Smooth muscle cell of the brain vasculature (primary cell): ENCODE data around the gene ZNF10.

Experiments
- DNase-seq: peaks from one replicate; pipeline ENCODE4 v3.0.0-alpha.2; 2012; ENCODE audit warnings: low read depth, low spot score

ZNF10 gene

DNA sequence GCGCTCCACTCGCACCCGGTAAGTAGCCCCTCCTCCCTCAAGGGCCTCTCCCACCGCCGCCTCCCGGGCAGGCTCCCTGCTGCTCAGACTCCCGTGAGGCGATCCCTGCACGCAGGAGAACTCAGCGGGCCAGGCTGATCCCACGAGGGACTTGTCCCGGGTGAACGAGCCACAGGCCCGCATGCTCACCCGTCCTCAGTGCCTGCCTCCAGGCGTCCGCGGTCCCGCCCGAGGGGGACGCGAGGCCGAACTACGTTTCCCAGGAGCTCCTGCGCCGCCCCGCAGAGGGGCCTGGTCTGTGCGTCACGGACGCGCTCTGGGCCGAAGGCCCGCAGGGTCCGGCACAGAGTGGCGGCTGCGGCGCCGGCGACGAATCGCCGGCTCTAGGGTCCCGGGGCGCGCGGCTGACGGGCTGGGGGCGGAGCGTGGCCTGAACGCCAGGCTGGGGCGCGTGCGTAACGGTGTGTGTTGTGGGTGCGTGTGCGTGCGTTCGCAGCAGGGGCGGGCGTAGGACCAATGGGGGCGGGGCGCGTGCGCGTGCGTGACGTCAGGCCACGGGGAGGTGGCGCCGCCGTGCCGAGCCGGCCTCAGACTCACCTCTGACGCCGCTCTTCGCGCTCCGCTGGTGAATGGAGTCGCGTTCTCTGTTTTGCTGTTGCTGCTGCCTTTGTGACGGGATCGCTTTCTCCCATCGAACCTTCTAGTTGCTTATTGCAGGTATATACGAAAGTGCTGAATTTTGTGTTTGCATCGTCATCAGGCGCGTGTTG is at the start of gene ZNF10, which contains the start of gene ZNF891:
Gene ZNF10 (plus strand): TSS at position 590 of the 770 bp plus-strand sequence. CDS start 13,866 bp downstream, outside the sequence.
Gene ZNF891 (minus strand): TSS at position 237 of the 770 bp plus-strand sequence. CDS start 8,356 bp downstream, outside the sequence.
- DNase-seq: peak; percentile 80

GRCh38 chr12:133081159-133081780 is 49.2 kb upstream of the ZNF10 start:
- DNase-seq: no peak

DNA sequence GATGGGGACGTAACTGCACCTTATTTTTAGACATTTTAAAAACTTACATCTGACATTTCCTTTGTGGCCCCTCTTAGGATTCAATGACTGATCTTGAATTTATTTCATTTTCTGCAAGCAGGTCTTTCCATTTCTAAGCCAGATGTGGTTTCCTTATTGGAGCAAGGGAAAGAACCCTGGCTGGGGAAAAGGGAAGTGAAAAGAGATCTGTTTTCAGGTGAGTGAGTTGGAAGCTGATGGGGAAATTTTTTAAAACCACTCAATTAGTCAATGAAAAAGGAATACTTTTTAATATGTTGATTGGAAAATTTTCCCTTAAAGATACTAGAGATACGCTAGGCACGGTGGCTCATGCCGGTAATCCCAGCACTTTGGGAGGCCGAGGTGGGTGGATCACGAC is 47.1 kb upstream of the ZNF10 start:
- no peak for DNase-seq

DNA sequence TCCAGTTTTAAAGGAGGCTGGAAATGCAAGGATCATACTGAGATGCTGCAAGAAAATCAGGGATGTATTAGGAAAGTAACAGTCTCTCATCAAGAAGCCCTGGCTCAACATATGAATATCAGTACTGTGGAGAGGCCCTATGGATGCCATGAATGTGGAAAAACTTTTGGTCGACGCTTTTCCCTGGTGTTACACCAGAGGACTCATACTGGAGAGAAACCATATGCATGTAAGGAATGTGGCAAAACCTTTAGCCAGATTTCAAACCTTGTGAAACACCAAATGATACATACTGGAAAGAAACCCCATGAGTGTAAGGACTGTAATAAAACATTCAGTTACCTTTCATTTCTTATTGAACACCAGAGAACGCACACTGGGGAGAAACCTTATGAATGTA is 24.8 kb upstream of the ZNF10 start:
- no peak for DNase-seq

DNA sequence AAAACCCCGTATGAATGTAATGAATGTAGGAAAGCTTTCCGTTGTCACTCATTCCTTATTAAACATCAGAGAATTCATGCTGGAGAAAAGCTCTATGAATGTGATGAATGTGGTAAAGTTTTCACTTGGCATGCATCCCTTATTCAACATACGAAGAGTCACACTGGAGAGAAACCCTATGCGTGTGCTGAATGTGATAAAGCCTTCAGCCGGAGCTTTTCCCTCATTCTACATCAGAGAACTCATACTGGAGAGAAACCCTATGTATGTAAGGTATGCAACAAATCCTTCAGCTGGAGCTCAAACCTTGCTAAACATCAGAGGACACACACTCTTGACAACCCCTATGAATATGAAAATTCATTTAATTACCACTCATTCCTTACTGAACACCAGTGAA is 24.2 kb upstream of the ZNF10 start:
- DNase-seq: no peak

GRCh38 chr12:133107121-133107520 is 23.3 kb upstream of the ZNF10 start:
- DNase-seq: no peak

DNA sequence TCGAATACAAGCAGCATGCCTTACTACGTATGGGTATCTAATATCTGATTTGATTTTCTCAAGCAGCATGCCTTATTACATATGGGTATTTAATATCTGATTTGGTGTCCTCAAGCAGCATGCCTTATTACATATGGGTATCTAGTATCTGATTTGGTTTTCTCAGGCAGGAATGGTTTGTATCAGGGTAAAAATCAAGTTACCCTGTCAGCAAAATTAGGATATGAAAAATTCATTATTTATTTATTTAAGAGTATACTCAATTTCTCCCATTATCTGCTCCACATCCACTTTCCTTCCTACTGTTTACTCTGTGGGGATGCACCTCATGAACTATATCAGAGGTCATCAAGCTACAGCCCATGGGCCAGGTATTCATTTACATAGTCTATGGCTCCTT is 22.3 kb upstream of the ZNF10 start:
- no peak for DNase-seq

DNA sequence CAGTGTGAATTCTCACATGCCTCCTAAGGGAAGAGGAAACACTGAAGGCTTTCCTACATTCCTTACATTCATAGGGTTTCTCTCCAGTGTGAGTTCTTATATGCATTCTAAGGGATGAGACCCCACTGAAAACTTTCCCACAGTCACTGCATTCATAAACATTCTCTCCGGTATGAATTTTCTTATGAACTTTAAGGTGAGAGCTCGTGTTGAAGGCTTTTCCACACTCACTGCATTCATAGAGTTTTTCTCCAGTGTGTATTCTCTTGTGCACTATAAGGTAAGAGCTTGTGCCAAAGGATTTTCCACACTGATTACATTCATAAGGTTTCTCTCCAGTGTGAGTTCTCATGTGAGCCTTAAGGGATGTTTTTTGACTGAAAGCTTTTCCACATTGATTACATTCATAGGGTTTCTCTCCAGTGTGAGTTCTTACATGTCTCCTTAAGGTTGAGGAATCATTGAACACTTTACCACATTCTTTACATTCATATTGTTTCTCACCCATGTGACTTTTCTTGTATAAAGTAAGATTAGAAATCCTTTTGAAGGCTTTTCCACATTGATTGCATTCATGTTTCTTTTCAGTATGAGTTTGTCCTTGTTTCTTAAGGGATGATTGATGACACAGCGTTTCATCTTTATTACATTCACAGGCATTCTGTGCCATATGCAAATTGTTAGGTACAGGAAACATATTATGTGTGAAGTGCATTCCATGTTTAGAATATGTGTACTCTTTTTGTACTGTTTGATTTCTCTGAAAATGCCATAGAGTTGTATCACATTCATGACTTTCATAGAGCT is 9.8 kb upstream of the ZNF10 start:
- DNase-seq: no peak

DNA sequence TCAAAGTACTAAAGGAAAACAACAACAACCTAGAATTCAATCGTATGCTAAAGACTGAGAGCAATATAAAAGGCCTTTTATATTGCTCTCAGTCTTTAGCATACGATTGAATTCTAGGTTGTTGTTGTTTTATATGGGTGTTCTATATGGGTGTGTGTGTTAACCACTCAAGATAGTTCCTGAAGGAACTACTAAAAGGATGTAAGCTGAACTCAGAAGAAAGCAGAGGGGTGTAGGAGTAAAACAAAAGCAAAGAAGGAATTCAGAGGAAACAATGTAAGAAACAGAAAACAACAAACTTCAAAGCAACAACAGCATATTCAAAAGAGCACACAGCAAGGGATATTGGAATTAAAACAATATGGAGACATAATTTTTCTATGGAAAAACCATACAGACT is 5.8 kb upstream of the ZNF10 start:
- DNase-seq: no peak

DNA sequence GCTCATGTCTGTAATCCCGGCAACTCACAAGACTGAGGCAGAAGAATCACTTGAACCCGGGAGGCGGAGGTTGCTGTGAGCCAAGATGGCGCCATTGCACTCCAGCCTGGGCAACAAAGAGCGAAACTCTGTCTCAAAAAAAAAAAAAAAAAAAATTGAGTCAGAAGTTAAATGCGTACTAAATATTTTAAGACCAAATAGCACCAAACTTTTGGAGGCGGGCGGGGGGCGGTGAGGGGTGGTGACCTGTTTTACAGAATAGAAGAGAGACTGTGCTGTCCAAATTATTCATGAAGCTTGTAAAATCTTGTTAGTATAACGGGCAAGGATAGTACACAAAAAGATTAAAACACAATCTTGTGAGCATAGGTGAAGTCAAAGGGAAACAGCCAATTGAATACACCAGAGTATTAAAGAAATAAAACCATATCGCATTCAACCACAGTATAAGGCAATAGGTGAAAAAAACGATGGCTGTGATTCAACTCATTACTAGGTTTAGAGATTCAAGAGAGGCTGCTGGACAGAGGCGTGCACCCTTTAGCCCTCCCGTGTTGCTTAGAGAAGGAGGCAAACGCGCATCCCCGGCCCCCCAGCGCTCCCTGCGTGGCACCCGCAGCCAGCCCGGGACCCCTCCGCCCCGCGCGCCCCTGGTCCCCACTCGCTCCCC is 924 bp upstream of the ZNF10 start:
- no peak for DNase-seq

GRCh38 chr12:133130808-133131128 is 341 bp downstream of the ZNF10 start:
- no peak for DNase-seq

DNA sequence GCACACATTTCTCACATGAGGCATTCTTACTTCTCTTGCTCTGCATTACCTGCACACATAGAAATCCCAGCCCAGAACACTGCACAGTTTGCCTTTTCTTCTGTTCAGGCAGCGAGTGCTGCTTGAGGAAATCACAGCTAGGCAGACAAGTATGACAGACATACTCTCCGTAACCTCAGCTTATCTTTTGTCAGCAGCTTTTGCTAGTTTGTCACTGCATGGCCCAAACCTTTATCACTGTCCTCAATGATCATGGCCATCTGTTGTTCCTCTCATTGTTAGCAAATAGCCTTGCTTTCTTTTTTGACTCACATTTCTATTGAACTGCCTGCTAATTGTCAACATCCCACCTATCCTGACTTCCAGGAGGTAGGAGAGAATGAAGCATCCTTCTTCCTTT is 5.3 kb downstream of the ZNF10 start:
- no peak for DNase-seq

DNA sequence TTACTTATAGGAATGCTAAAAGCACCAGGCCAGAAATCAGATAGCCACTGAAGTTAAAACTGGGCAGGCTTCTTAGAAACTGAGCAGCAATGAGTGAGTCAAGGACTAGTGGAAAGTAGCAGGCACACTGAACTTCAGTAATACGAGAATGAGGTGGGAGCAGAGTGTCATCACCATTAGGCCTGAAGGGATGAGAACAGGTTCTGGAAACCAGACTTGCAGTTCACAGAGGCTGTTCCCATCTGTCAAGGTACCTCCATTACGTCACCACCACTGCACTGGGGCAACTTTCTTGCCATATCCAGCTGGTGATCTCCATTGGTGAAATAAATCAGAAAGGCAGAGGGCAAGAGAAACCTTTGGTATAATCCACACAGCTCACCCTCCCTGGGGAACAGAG is 15.6 kb downstream of the ZNF10 start:
- DNase-seq: no peak

DNA sequence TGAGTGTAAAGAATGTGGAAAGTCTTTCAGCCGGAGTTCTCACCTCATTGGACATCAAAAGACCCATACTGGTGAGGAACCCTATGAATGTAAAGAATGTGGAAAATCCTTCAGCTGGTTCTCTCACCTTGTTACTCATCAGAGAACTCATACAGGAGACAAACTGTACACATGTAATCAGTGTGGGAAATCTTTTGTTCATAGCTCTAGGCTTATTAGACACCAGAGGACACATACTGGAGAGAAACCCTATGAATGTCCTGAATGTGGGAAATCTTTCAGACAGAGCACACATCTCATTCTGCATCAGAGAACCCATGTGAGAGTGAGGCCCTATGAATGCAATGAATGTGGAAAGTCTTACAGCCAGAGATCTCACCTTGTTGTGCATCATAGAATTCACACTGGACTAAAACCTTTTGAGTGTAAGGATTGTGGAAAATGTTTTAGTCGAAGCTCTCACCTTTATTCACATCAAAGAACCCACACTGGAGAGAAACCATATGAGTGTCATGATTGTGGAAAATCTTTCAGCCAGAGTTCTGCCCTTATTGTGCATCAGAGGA is 25.8 kb downstream of the ZNF10 start:
- DNase-seq: no peak

GRCh38 chr12:133165776-133166175 is 35.3 kb downstream of the ZNF10 start:
- no peak for DNase-seq

DNA sequence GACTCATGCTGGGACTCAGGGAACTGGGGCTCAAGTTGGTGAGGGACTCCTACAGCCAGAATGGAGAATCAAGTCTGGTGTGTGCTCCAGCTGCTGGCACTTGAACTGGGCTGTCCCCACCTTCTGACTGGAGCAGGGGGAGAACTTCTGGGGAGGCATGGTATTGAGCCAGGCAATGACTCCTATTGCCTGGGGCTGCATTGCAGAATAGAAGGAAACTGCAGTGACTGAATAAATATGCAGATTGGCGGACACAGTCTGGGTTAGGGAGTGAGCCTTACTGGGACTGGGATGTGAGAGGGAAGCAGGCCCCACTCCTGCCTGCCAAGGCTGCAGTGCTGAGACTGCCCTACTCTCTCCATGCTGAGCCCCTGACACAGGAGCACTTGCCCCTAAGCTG is 42.1 kb downstream of the ZNF10 start:
- no peak for DNase-seq

GRCh38 chr12:133174901-133175300 is 44.5 kb downstream of the ZNF10 start:
- no peak for DNase-seq

DNA sequence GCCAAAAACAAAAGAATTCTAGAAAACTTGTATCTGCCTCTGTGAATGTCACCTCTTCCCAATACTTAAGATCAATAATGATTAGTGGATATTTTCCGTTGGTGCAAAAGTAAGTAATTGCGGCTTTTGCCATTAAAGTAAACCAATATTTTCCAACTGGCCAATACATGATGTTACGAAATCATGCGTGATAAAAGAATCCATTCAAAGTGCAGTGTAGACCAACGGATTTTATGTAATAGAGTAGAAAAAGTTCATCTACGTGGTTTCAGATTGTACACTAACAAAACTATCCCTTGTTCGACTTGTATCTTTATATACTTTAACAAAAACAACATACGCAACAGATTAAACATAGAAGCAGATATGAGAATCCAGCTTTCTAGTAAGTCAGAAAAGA is 50.2 kb downstream of the ZNF10 start:
- no peak for DNase-seq

GRCh38 chr12:133181238-133181959 is 51.0 kb downstream of the ZNF10 start, which contains the start of gene ZNF268:
TSS of gene ZNF268 (plus strand) at chr12:133181495. CDS start at chr12:133181998, 503 bp downstream.
- DNase-seq: peak; percentile 83

DNA sequence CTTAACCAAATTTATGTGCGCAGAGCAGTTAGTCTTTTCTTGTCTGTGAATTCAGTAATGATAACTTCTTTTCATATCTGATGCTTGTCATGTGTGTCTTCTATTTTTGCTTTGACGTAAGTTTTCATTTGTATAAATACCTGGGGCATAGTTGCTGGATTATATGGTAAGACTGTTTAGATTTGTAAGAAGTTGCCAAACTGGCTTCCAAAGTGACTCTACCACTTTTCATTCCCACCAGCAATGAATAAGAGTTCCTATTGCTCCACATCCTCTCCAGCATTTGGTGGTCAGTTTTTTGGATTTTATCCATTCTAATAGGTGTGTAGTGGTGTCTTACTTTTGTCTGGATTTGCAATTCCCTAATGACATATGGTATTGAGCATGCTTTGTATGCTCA is 59.7 kb downstream of the ZNF10 start:
- DNase-seq: no peak

DNA sequence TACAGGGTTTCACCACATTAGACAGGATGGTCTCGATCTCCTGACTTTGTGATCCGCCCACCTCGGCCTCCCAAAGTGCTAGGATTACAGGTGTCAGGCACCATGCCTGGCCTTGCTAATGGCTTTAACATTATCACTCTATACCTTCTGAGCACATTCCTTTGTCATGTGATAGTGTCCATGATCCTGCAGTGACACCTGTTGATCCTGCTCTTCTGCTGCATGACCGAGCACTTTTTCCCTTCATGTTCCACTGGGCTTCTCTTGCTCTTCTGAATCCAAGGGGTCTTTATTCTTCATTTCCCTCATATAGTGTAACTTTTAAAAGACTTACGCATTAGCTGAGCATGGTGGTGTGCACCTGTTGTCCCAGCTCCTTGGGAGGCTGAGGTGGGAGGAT is 62.4 kb downstream of the ZNF10 start:
- DNase-seq: no peak
